Left ventricle myocardium inferior (tissue), 1 donor: Measurements from ENCODE around the gene RGS6. TPM values are rescaled to one million over a fixed set of nuclear protein-coding genes. Genes with fewer than 3 reads are reported as not detected.

Experiments
- DNase-seq: peaks from one replicate; pipeline ENCODE4 v3.0.0-alpha.2; 2020
- H3K27ac ChIP-seq: fragments of 200-600 bp; replicated peaks from 2 replicates; pipeline ENCODE4 v1.8.0; 2021
- H3K27me3 ChIP-seq: fragments of 200-600 bp; 2 replicates; pipeline ENCODE4 v1.8.0; 2021; ENCODE audit warnings: low read depth
- H3K36me3 ChIP-seq: fragments of 200-600 bp; 2 replicates; pipeline ENCODE4 v1.8.0; 2021
- H3K4me1 ChIP-seq: fragments of 200-600 bp; 2 replicates; pipeline ENCODE4 v1.8.0; 2021
- H3K4me3 ChIP-seq: fragments of 200-600 bp; 2 replicates; pipeline ENCODE4 v1.8.0; 2021; ENCODE audit warnings: mild to moderate bottlenecking, moderate library complexity
- H3K9me3 ChIP-seq: fragments of 200-600 bp; replicated peaks from 2 replicates; pipeline ENCODE4 v1.8.0; 2021
- intact Hi-C: fragments of 100-400 bp; cut with micrococcal nuclease; formaldehyde crosslinking; loops from one replicate; pipeline ENCODE4 v1.11.0; 2022
- total RNA-seq: library from RNA; stranded (reverse); fragmentation: NEBNext Ultra II Directional; extraction: Animal tissue kit (Norgen Biotek cat#: 25700); gene quantifications from one replicate; pipeline ENCODE4 v1.2.1, GENCODE V29; 2021
- TF ChIP-seq, protein P1 (sequence below): fragments of 200-600 bp; IDR thresholded peaks from 2 replicates; pipeline ENCODE4 v1.8.0; 2021; ENCODE audit warnings: antibody characterized with exemption, mild to moderate bottlenecking, borderline replicate concordance
- donor health status: DM: no; HTN: yes; CAD: no; lungs with severe emphysema.

Gene RGS6
- total RNA-seq, 1 donor from 2014 or later: 23.0 TPM

GRCh38 chr14:72183631-72184030, 251.4 kb downstream of the RGS6 start:
- intact Hi-C loops: no loop called here
- H3K27ac ChIP-seq: no peak overlapping the region
- peaks cover 9% of the 10 kb centered on the region for H3K9me3 ChIP-seq

DNA sequence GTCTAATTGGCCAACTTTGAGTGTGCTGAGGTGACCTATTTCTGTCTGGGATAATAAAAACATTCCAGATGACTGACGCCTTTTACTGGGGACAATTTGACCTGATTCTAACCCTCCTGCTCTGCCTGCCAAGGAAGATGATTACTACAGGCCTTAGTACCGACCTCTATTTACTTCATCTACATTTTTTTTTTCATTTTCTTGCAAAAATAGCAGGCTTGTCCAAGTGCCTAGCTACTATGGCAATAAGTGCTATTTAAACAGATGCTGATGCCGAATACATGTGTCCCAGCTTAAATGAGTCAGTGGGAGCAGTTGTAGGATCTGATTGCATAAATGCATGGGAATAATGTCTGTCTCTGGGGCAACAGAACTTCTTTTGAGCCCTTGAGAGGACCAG, 254.3 kb downstream of the RGS6 start:
- peak overlapping the region; percentile 68 for H3K27ac ChIP-seq
- no peak for DNase-seq
- no peaks in the 10 kb centered on the region for H3K27me3 ChIP-seq
- intact Hi-C loops: no loop called here
- H3K4me3 ChIP-seq: no peak overlapping the region
- no peaks in the 10 kb centered on the region for H3K9me3 ChIP-seq
- H3K36me3 ChIP-seq: no peaks in the 10 kb centered on the region
- TF ChIP-seq, protein P1, sequence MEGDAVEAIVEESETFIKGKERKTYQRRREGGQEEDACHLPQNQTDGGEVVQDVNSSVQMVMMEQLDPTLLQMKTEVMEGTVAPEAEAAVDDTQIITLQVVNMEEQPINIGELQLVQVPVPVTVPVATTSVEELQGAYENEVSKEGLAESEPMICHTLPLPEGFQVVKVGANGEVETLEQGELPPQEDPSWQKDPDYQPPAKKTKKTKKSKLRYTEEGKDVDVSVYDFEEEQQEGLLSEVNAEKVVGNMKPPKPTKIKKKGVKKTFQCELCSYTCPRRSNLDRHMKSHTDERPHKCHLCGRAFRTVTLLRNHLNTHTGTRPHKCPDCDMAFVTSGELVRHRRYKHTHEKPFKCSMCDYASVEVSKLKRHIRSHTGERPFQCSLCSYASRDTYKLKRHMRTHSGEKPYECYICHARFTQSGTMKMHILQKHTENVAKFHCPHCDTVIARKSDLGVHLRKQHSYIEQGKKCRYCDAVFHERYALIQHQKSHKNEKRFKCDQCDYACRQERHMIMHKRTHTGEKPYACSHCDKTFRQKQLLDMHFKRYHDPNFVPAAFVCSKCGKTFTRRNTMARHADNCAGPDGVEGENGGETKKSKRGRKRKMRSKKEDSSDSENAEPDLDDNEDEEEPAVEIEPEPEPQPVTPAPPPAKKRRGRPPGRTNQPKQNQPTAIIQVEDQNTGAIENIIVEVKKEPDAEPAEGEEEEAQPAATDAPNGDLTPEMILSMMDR: no peak
- H3K4me1 ChIP-seq: peaks cover 30% of the 10 kb centered on the region

More at GRCh38 chr14:72183631-72184030, 251.4 kb downstream of the RGS6 start:
- H3K4me3 ChIP-seq: no peak overlapping the region
- H3K4me1 ChIP-seq: peaks cover 30% of the 10 kb centered on the region
- H3K36me3 ChIP-seq: no peaks in the 10 kb centered on the region
- no peak for DNase-seq
- no peaks in the 10 kb centered on the region for H3K27me3 ChIP-seq
- TF ChIP-seq, protein P1: no peak

DNA sequence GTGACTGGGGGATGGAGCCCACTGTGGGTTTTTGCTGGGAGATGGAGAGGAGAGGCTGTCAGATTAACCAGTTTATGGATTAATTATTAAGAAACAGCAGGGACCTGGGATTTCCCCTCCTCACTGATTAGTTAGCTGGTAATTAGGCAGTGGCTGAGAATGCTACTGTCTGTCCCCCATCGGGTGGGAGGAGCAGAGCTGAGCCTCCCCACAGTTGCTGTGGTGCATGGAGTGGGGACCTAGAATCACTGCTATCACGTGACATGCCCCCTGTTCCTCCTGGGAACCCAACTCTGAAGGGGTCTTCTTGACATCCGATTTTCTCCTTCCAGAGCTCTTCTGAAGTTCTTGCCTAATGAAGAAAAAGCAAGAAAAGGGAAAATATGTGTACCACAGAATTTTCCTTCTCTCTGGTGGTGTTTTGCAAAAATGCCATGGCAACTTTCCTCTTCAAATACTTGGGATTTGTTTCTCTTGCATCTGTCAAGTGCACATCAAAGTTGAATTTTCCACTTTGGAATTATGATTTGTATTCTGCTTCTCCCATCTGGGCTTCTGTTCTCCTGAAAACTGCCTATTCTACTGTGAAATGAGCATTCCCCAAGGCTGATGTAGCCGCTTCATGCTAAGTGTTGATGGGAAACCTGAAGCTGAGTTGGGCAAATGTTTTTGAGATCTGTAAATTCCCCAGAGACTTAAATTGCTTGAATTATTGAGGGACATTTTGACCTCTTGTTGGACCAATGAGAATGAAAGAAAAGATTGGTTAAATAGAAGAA, 264.2 kb downstream of the RGS6 start:
- no peak overlapping the region for H3K4me3 ChIP-seq
- no peak for DNase-seq
- H3K36me3 ChIP-seq: no peaks in the 10 kb centered on the region
- H3K27me3 ChIP-seq: no peaks in the 10 kb centered on the region
- intact Hi-C loops: no loop called here
- H3K9me3 ChIP-seq: no peaks in the 10 kb centered on the region
- H3K27ac ChIP-seq: no peak overlapping the region
- TF ChIP-seq, protein P1: no peak
- H3K4me1 ChIP-seq: peaks cover 6% of the 10 kb centered on the region

GRCh38 chr14:72201645-72202044, 269.4 kb downstream of the RGS6 start:
- H3K27ac ChIP-seq: no peak overlapping the region
- DNase-seq: no peak
- H3K4me1 ChIP-seq: peaks cover 6% of the 10 kb centered on the region
- H3K4me3 ChIP-seq: no peak overlapping the region
- no peaks in the 10 kb centered on the region for H3K27me3 ChIP-seq
- no peaks in the 10 kb centered on the region for H3K9me3 ChIP-seq
- TF ChIP-seq, protein P1: no peak
- intact Hi-C loops: no loop called here
- H3K36me3 ChIP-seq: no peaks in the 10 kb centered on the region

DNA sequence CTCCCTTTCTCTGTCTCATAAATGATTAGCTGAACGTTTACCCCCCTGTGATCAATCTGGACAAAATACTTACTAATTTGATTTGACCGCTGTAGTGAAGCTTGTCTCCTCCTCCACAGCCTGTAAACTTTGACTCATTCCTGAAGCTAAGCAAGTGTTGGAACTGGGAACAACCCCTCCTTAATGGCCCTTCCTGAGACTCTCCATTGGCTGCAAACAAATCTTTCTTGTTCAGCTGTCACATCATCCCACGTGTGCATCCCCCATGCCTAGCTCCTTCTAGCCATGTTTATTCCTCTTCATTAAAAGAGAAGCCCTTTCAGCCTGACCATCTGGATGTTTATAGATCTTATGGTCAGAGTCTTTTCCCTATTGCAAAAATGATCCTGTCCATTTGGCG, 281.2 kb downstream of the RGS6 start:
- no peaks in the 10 kb centered on the region for H3K4me1 ChIP-seq
- no peak for DNase-seq
- no peaks in the 10 kb centered on the region for H3K9me3 ChIP-seq
- TF ChIP-seq, protein P1: no peak
- H3K27ac ChIP-seq: no peak overlapping the region
- H3K36me3 ChIP-seq: no peaks in the 10 kb centered on the region
- H3K27me3 ChIP-seq: no peaks in the 10 kb centered on the region
- no peak overlapping the region for H3K4me3 ChIP-seq
- intact Hi-C loops: no loop called here
